HCEC 1CT (cell line): ENCODE measurements around the gene DBH.

Experiments
- DNase-seq: peaks from one replicate; pipeline ENCODE4 v3.0.0-alpha.2; 2017

Gene DBH

GRCh38 chr9:133645021-133645765 is 9.0 kb downstream of the DBH start:
- no peak for DNase-seq

- DNase-seq = no peak
Observed at GRCh38 chr9:133647148-133647547, 11.0 kb downstream of the DBH start.

GRCh38 chr9:133647765-133648469 is 11.8 kb downstream of the DBH start:
- DNase-seq = no peak

- no peak for DNase-seq
Observed at GRCh38 chr9:133649194-133649593, 13.0 kb downstream of the DBH start.

GRCh38 chr9:133650026-133650425 is 13.9 kb downstream of the DBH start:
- DNase-seq = no peak

- DNase-seq = no peak
Observed at GRCh38 chr9:133653638-133654037, 17.5 kb downstream of the DBH start.

- no peak for DNase-seq
Observed at GRCh38 chr9:133654736-133655657, 18.8 kb downstream of the DBH start.

GRCh38 chr9:133655701-133656100 is 19.5 kb downstream of the DBH start:
- DNase-seq = no peak

GRCh38 chr9:133656211-133657119 is 20.3 kb downstream of the DBH start:
- DNase-seq = no peak

- no peak for DNase-seq
Observed at GRCh38 chr9:133657120-133657661, 21.0 kb downstream of the DBH start.

- DNase-seq = no peak
Observed at GRCh38 chr9:133658442-133659431, 22.6 kb downstream of the DBH start.

GRCh38 chr9:133659516-133659915 is 23.4 kb downstream of the DBH start:
- no peak for DNase-seq

- no peak for DNase-seq
Observed at GRCh38 chr9:133661846-133662540, 25.8 kb downstream of the DBH start.

GRCh38 chr9:133664173-133665050 is 28.2 kb downstream of the DBH start:
- DNase-seq = no peak

GRCh38 chr9:133665096-133665495 is 28.9 kb downstream of the DBH start:
- no peak for DNase-seq

- no peak for DNase-seq
Observed at GRCh38 chr9:133665535-133665934, 29.4 kb downstream of the DBH start.

GRCh38 chr9:133666387-133666786 is 30.2 kb downstream of the DBH start:
- no peak for DNase-seq

- no peak for DNase-seq
Observed at GRCh38 chr9:133666845-133667244, 30.7 kb downstream of the DBH start.
